Kidney (tissue), 14 donors: ENCODE measurements around the gene VAV2. TPM values are rescaled to one million over a fixed set of nuclear protein-coding genes. Genes with fewer than 3 reads are reported as not detected.

Experiments
- DNase-seq, 5 donors: peaks; one replicate each; pipeline ENCODE4 v3.0.0-alpha.2; 2013 to 2020
- FAIRE-seq: peaks from 2 replicates; lab custom pipeline; 2012; peaks lifted over from hg19 to GRCh38; lab: Jason Lieb, UNC
- H3K27ac ChIP-seq, 2 donors: one replicate each; pipeline ENCODE4 v1.7.0; 2013; ENCODE audit warnings: low read depth in 2 of 2, low read length in 2 of 2, inconsistent platforms in 1 of 2
- H3K27me3 ChIP-seq: one replicate; pipeline ENCODE4 v1.7.1; 2013; ENCODE audit warnings: low read length, inconsistent platforms; ENCODE audit not compliant: control insufficient read depth, insufficient read depth
- H3K36me3 ChIP-seq, 3 donors: one replicate each; pipeline versions ENCODE4 v1.7.0 to v1.7.1; 2013; ENCODE audit warnings: low read length in 3 of 3, control low read depth in 1 of 3, inconsistent platforms in 1 of 3; ENCODE audit not compliant: insufficient read depth in 3 of 3, control insufficient read depth in 2 of 3
- H3K4me1 ChIP-seq, 3 donors: one replicate each; pipeline versions ENCODE4 v1.7.0 to v1.7.1; 2013; ENCODE audit warnings: low read length in 3 of 3, inconsistent platforms in 1 of 3, low read depth in 1 of 3; ENCODE audit not compliant: control insufficient read depth in 2 of 3, insufficient read depth in 2 of 3
- H3K4me3 ChIP-seq, 3 donors: one replicate each; pipeline versions ENCODE4 v1.7.0 to v1.8.1; 2013; ENCODE audit warnings: low read length in 3 of 3, control low read depth in 1 of 3, inconsistent platforms in 1 of 3
- H3K9ac ChIP-seq, 3 donors: one replicate each; pipeline versions ENCODE4 v1.7.0 to v1.7.1; 2013; ENCODE audit warnings: low read length in 3 of 3, control low read depth in 1 of 3, inconsistent platforms in 1 of 3
- H3K9me3 ChIP-seq, 3 donors: one replicate each; pipeline versions ENCODE4 v1.7.0 to v1.7.1; 2013; ENCODE audit warnings: low read length in 3 of 3, control low read depth in 1 of 3, inconsistent platforms in 1 of 3; ENCODE audit not compliant: control insufficient read depth in 2 of 3, insufficient read depth in 1 of 3
- CTCF ChIP-seq: IDR thresholded peaks from 3 replicates; pipeline ENCODE4 v1.5.1; 2012; ENCODE audit warnings: mild to moderate bottlenecking, moderate library complexity, borderline replicate concordance; ENCODE audit not compliant: insufficient read depth; ENCODE audit errors: extremely low read depth
- intact Hi-C: fragments of 100-400 bp; cut with DNase I; formaldehyde crosslinking; loops from one replicate; pipeline ENCODE4 v1.11.1; 2022
- polyA plus RNA-seq: library from polyadenylated mRNA; stranded (reverse); fragments of 350-450 nt; fragmentation: Illumina TruSeq; extraction: RNeasy Lipid Tissue Mini Kit (QIAGEN cat#74804); gene quantifications from one replicate; pipeline ENCODE4 v1.2.3, GENCODE V29; 2014; ENCODE audit warnings: low read depth, low replicate concordance; ENCODE audit not compliant: insufficient read depth
- total RNA-seq: library from RNA; stranded (reverse); fragmentation: NEBNext Ultra II Directional; extraction: Animal tissue kit (Norgen Biotek cat#: 25700); gene quantifications from one replicate; pipeline ENCODE4 v1.2.1, GENCODE V29; 2021
- donor health status: control.
- donor health status: control.
- donor health status: control.
- donor health status: control.
- donor health status: control.
- donor health status: DM: yes; HTN: yes; CAD: no.
- donor health status: Normal renal cell carcinoma (clear cell type).

Gene VAV2
- total and polyA plus RNA-seq, 2 donors from 2014 or later: 22.3 to 47.1 TPM

GRCh38 chr9:134003237-134003636, 11.1 kb upstream of the VAV2 start:
- TF ChIP-seq CTCF: no peak
- Histone ChIP-seq H3K9ac (no peak overlapping the region), H3K9me3 (no peaks in the 10 kb centered on the region), H3K27ac (no peak overlapping the region), H3K4me1 (no peaks in the 10 kb centered on the region), H3K27me3 (no peaks in the 10 kb centered on the region), H3K4me3 (no peak overlapping the region), H3K36me3 (no peaks in the 10 kb centered on the region)
- FAIRE-seq: no peak
- DNase-seq: no peak
- intact Hi-C loops: no loop called here

- TF ChIP-seq CTCF: no peak
- FAIRE-seq: no peak
- DNase-seq: peak in 1 of 5 donors; percentile 55
- no peaks in the 10 kb centered on the region for H3K4me1 ChIP-seq
- no peaks in the 10 kb centered on the region for H3K27me3 ChIP-seq
- H3K9ac ChIP-seq: no peak overlapping the region
- H3K9me3 ChIP-seq: no peaks in the 10 kb centered on the region
- intact Hi-C loops: no loop called here
- H3K4me3 ChIP-seq: no peak overlapping the region
- H3K36me3 ChIP-seq: no peaks in the 10 kb centered on the region
- H3K27ac ChIP-seq: no peak overlapping the region
Measured at GRCh38 chr9:134002796-134003195, 10.7 kb upstream of the VAV2 start.

DNA sequence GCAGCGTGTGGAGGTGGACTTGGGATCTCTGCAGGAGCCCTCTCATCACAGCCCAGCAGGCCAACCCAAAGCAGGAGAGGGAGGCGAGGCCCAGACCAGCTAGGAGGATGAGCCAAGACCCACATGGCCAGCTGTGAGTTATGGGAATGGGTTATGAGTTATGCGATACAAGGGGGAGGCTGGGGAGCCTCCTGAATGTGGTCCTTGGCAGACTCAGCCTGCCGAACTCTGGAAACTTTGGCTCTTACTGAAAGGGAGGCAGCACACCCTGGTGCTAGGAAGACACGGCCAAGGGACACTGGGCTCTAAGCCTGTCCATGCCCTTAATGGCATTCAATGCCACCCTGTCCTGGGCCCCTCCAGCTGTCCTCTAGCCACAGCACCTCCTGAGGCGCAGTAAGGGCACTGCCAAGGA, 7.7 kb upstream of the VAV2 start:
- Histone ChIP-seq H3K4me1 (no peaks in the 10 kb centered on the region), H3K36me3 (no peaks in the 10 kb centered on the region), H3K9me3 (no peaks in the 10 kb centered on the region), H3K9ac (no peak overlapping the region), H3K27ac (no peak overlapping the region), H3K27me3 (no peaks in the 10 kb centered on the region), H3K4me3 (no peak overlapping the region)
- intact Hi-C loops: loop anchor here (5.0 kb wide), 1 partner anchor 208 kb away; no protein-coding TSS in a partner anchor
- FAIRE-seq (no peak), DNase-seq (peak in 1 of 5 donors; percentile 42)
- no peak for TF ChIP-seq CTCF
